AG09309 (cell line): ENCODE measurements around the gene SMCR8.
"Not testable (repeated sequence)": the region's sequence is repeated elsewhere in the genome, so short reads cannot be mapped to it uniquely, and the experiment has no call there.

Experiments used
- DNase-seq: peaks from one replicate; pipeline ENCODE4 v3.0.0-alpha.2; 2010; ENCODE audit warnings: low read depth
- H3K4me3 ChIP-seq: 2 replicates; pipeline ENCODE4 v1.5.1; 2011; ENCODE audit warnings: mild to moderate bottlenecking, low read depth, low read length, moderate library complexity; ENCODE audit not compliant: control insufficient read depth
- CTCF ChIP-seq: IDR thresholded peaks from 2 replicates; pipeline ENCODE4 v1.5.1; 2011; ENCODE audit warnings: mild to moderate bottlenecking, low read depth, low read length, inconsistent platforms; ENCODE audit not compliant: insufficient read depth, control insufficient read depth; ENCODE audit errors: missing control alignments

Gene SMCR8

GRCh38 chr17:18368946-18369345, 53.9 kb downstream of the SMCR8 start:
- no peak overlapping the region for H3K4me3 ChIP-seq
- DNase-seq, result no peak
- no peak for TF ChIP-seq CTCF

- H3K4me3 ChIP-seq, result no peak overlapping the region
- DNase-seq, result no peak
- TF ChIP-seq CTCF, result no peak
Measured at GRCh38 chr17:18370761-18371160, 55.7 kb downstream of the SMCR8 start.

- H3K4me3 ChIP-seq, result no peak overlapping the region
- no peak for DNase-seq
- no peak for TF ChIP-seq CTCF
Measured at GRCh38 chr17:18371455-18371854, 56.4 kb downstream of the SMCR8 start.

- H3K4me3 ChIP-seq, DNase-seq: not testable (repeated sequence)
Measured at GRCh38 chr17:18373181-18373580, 58.1 kb downstream of the SMCR8 start.

GRCh38 chr17:18374216-18374615, 59.1 kb downstream of the SMCR8 start:
- DNase-seq, result no peak
- no peak for TF ChIP-seq CTCF
- H3K4me3 ChIP-seq, result no peak overlapping the region
